GM23338 (cell line): ENCODE measurements around the gene SLU7.

ENCODE experiments used
- CTCF ChIP-seq, 2 experiments: fragments of 200-600 bp in 1 of 2; sonication (generic) in 1 of 2; conservative IDR thresholded peaks; 2 replicates each; pipeline versions ENCODE4 v1.5.1 to v1.6.1; 2016 to 2017; ENCODE audit warnings: antibody characterized with exemption in 2 of 2, low read depth in 2 of 2, mild to moderate bottlenecking in 2 of 2, moderate library complexity in 1 of 2
- POLR2AphosphoS5 ChIP-seq: IDR thresholded peaks from 2 replicates; pipeline ENCODE4 v1.6.1; 2016; ENCODE audit warnings: antibody characterized with exemption, low read depth
- TF ChIP-seq, protein P1 (sequence below): IDR thresholded peaks from one replicate; pipeline ENCODE4 v1.6.1; 2018; ENCODE audit warnings: antibody characterized with exemption; ENCODE audit not compliant: unreplicated experiment

GRCh38 chr5:160436017-160436416 is 17.1 kb upstream of the SLU7 start:
- TF ChIP-seq POLR2AphosphoS5 (no peak), CTCF (conservative IDR thresholded peaks at IDR 0.05; ENCODE audit: low read depth in 2 of 2) (no peak)
- TF ChIP-seq, protein P1, sequence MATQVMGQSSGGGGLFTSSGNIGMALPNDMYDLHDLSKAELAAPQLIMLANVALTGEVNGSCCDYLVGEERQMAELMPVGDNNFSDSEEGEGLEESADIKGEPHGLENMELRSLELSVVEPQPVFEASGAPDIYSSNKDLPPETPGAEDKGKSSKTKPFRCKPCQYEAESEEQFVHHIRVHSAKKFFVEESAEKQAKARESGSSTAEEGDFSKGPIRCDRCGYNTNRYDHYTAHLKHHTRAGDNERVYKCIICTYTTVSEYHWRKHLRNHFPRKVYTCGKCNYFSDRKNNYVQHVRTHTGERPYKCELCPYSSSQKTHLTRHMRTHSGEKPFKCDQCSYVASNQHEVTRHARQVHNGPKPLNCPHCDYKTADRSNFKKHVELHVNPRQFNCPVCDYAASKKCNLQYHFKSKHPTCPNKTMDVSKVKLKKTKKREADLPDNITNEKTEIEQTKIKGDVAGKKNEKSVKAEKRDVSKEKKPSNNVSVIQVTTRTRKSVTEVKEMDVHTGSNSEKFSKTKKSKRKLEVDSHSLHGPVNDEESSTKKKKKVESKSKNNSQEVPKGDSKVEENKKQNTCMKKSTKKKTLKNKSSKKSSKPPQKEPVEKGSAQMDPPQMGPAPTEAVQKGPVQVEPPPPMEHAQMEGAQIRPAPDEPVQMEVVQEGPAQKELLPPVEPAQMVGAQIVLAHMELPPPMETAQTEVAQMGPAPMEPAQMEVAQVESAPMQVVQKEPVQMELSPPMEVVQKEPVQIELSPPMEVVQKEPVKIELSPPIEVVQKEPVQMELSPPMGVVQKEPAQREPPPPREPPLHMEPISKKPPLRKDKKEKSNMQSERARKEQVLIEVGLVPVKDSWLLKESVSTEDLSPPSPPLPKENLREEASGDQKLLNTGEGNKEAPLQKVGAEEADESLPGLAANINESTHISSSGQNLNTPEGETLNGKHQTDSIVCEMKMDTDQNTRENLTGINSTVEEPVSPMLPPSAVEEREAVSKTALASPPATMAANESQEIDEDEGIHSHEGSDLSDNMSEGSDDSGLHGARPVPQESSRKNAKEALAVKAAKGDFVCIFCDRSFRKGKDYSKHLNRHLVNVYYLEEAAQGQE, result no peak
